ENCODE data around the gene TMEM120B. TPM values are rescaled to one million over a fixed set of nuclear protein-coding genes. Genes with fewer than 3 reads are reported as not detected.

Gene TMEM120B
- polyA plus RNA-seq, 1 donor from 2014 or later, result 9.8 TPM

- H3F3A ChIP-seq (ENCODE audit: insufficient read depth, low read length, poor library complexity, severe bottlenecking), result no peaks in the 10 kb centered on the region
- no peaks in the 10 kb centered on the region for H3K36me3 ChIP-seq (ENCODE audit: insufficient read depth, low read length)
- H3K27ac ChIP-seq (ENCODE audit: low read length), result no peak overlapping the region
- no peaks in the 10 kb centered on the region for H3K9me3 ChIP-seq (ENCODE audit: low read length)
- no peaks in the 10 kb centered on the region for H4K20me1 ChIP-seq (ENCODE audit: insufficient read depth)
- no peaks in the 10 kb centered on the region for H3K9me2 ChIP-seq (ENCODE audit: insufficient read depth, low read length)
- no peak overlapping the region for H3K4me3 ChIP-seq (ENCODE audit: low read length)
- no peak overlapping the region for H2AFZ ChIP-seq (ENCODE audit: low read depth, low read length)
- no peak for TF ChIP-seq EP300 (conservative IDR thresholded peaks at IDR 0.05; ENCODE audit: poor library complexity, severe bottlenecking)
- TF ChIP-seq RAD21 (conservative IDR thresholded peaks at IDR 0.05), result no peak
- no peak for TF ChIP-seq SMC3 (conservative IDR thresholded peaks at IDR 0.05; ENCODE audit: poor library complexity)
- no peak for TF ChIP-seq TAF1 (IDR thresholded peaks at IDR 0.05; ENCODE audit: low read depth)
- TF ChIP-seq MXI1 (conservative IDR thresholded peaks at IDR 0.05; ENCODE audit: poor library complexity, severe bottlenecking), result no peak
- TF ChIP-seq EZH2 (IDR thresholded peaks at IDR 0.05; ENCODE audit: borderline replicate concordance, insufficient read depth, low read length, poor library complexity, severe bottlenecking), result no peak
- no peak for TF ChIP-seq REST (IDR thresholded peaks at IDR 0.05; ENCODE audit: borderline replicate concordance)
- TF ChIP-seq CTCF (IDR thresholded peaks at IDR 0.05; ENCODE audit: poor library complexity, severe bottlenecking), result no peak
- TF ChIP-seq POLR2AphosphoS5 (IDR thresholded peaks at IDR 0.05), result no peak
- H3K9ac ChIP-seq (ENCODE audit: low read length), result no peak overlapping the region
- no peaks in the 10 kb centered on the region for H3K27me3 ChIP-seq (ENCODE audit: insufficient read depth, low read depth, low read length)
- H3K79me2 ChIP-seq (replicated peaks; ENCODE audit: insufficient read depth, low read length), result no peaks in the 10 kb centered on the region
- H3K4me2 ChIP-seq (ENCODE audit: low read length), result no peak overlapping the region
Observed at GRCh38 chr12:121717041-121717699, 4.6 kb downstream of the TMEM120B start.

GRCh38 chr12:121718653-121719239, 6.2 kb downstream of the TMEM120B start:
- Histone ChIP-seq H3K9ac (ENCODE audit: low read length) (no peak overlapping the region), H3K79me2 (replicated peaks; ENCODE audit: insufficient read depth, low read length) (no peaks in the 10 kb centered on the region), H2AFZ (ENCODE audit: low read depth, low read length) (no peak overlapping the region), H3K9me2 (ENCODE audit: insufficient read depth, low read length) (no peaks in the 10 kb centered on the region), H4K20me1 (ENCODE audit: insufficient read depth) (no peaks in the 10 kb centered on the region), H3K4me3 (ENCODE audit: low read length) (no peak overlapping the region), H3K27me3 (ENCODE audit: insufficient read depth, low read depth, low read length) (no peaks in the 10 kb centered on the region), H3K9me3 (ENCODE audit: low read length) (no peaks in the 10 kb centered on the region), H3K36me3 (ENCODE audit: insufficient read depth, low read length) (no peaks in the 10 kb centered on the region), H3F3A (ENCODE audit: insufficient read depth, low read length, poor library complexity, severe bottlenecking) (no peaks in the 10 kb centered on the region), H3K27ac (ENCODE audit: low read length) (no peak overlapping the region), H3K4me2 (ENCODE audit: low read length) (no peak overlapping the region)
- no peak for TF ChIP-seq EZH2 (IDR thresholded peaks at IDR 0.05; ENCODE audit: borderline replicate concordance, insufficient read depth, low read length, poor library complexity, severe bottlenecking)
- TF ChIP-seq TAF1 (IDR thresholded peaks at IDR 0.05; ENCODE audit: low read depth), result no peak
- no peak for TF ChIP-seq EP300 (conservative IDR thresholded peaks at IDR 0.05; ENCODE audit: poor library complexity, severe bottlenecking)
- no peak for TF ChIP-seq POLR2AphosphoS5 (IDR thresholded peaks at IDR 0.05)
